Stromal cell of bone marrow (primary cell): ENCODE data around the gene MLLT3.

Experiments used
- DNase-seq: peaks from one replicate; pipeline ENCODE4 v3.0.0-alpha.2; 2012; ENCODE audit warnings: low read depth

The MLLT3 gene

GRCh38 chr9:20625003-20625349 is 2.7 kb upstream of the MLLT3 start:
- DNase-seq = no peak

DNA sequence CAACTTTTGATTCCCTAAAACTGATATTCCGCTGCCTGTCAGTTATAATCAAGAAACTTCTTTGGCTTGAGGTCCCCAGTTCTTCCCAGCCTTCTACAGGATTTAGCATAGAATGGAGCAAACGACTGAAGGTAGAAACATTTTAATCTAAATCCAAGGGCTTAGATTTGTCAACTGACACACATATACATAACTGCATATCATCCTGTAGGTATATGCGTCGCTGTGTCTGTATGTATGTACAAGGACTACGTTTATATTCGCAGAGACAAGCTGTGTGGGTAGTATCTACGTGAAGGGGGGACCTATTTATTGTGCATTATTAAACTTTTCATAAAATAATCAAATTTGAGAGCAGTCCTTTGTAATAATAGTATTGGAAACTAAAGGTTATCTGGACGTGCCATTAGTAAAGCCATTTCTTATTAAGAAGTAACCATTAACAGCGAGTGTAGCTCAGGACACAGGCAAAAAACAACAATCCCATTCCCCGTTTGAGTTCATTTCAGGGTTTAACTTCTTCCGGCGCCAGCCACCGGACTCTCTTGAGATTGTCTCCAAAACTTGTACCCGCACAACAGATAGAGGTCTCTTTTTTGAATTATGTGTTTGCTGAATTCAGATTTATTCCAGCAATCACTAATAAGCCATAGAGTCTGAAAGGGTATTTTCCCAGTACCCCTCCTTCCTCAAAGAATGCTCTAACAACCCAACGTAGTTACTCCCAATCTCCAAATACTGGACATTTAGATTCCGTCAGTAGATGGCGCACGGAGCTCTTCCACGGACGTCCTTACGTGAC is 2.1 kb upstream of the MLLT3 start:
- DNase-seq = peak; percentile 60

DNA sequence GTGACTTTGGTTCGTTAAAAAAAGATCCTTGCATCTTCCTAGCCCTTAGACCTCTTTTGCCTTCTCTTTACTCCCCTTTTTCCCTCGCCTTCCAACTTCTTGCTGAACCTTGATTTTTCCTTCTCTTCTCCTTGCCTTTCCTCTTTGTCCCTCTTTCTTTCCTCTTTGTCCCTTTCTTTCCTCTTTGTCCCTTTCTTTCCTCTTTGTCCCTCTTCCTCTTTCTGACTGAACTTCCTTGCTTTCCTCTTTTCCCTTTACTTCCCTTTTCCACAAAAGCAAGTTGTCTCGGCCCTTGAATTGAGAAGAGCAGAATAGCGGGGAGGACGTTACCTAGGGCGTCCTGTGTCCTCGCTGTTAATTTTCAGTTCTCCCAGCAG is 1.4 kb upstream of the MLLT3 start:
- no peak for DNase-seq

GRCh38 chr9:20623021-20623747 is 885 bp upstream of the MLLT3 start:
- DNase-seq = no peak

GRCh38 chr9:20621471-20622329 is 599 bp downstream of the MLLT3 start:
- DNase-seq = no peak

- no peak for DNase-seq
These were observed 1.4 kb downstream of the MLLT3 start for GRCh38 chr9:20620650-20621470.

- DNase-seq = no peak
These were observed 2.7 kb downstream of the MLLT3 start for GRCh38 chr9:20619487-20620200.

GRCh38 chr9:20618361-20618802 is 3.9 kb downstream of the MLLT3 start:
- DNase-seq = peak; percentile 54

- no peak for DNase-seq
These were observed 5.5 kb downstream of the MLLT3 start for GRCh38 chr9:20616808-20617207.

GRCh38 chr9:20614602-20615216 is 7.6 kb downstream of the MLLT3 start:
- DNase-seq = no peak

DNA sequence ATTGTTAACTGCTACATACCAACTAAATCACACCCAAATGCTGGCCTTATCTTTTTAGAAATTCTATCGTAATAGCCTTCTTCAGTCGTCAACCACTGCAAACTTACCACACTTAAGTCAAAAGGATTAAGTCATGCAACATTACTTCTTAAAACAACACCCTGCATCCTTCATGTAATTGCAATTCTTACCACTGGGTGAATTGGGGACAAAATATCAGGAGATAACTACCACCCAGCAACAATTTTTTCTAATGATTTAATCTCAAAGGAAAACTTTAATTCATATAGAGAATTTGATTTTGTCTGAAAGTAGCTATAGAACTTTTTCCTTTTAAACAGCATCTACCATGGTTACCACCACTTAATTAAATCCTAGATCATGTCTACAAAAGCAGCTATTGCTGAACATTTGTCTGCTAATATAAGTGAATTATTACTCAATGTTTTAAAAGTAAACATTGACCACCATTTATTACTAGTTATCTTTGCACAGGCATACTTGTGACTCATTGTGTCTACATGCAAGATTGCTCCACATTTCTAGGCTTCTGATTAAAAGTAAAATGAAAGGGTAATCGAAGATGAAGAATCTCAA is 10.5 kb downstream of the MLLT3 start:
- DNase-seq = no peak

GRCh38 chr9:20610591-20610990 is 11.7 kb downstream of the MLLT3 start:
- DNase-seq = no peak

DNA sequence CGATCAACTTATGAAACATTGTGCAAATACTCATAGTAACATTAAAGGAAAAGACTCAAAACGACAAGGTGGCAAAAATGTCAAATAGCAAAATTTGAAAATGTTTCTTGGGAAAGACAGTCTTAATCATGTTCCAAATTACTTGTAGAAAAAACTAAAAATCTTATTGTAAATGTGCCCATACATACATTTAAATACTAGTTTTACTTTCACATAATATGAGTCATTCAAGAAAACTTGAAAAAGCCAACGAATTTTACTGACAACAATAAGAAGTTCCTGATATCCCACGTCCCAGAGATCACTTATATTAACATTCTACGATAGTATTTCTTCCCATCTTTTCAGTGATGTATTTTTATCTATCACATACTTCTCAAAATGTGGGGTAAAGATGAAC is 13.7 kb downstream of the MLLT3 start:
- no peak for DNase-seq

- DNase-seq = no peak
These were observed 15.6 kb downstream of the MLLT3 start for GRCh38 chr9:20606652-20607051.

DNA sequence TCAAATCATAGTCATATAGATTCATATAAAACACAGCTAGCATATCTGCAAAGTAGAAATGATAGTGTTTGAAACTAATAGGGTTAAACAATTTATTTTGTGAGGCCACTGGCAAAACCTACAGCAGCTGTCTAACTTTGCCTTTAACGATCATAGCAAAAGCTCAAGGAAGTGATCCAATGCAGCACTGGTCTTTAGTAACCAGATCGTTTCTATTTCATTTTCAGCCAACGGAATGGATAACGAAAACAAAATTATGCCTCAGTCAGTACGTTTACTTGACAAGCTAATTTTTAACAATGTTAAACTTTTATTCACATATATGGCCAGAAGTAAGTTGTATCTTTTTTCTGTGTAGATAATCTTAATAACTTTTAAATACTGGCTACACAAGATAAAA is 17.7 kb downstream of the MLLT3 start:
- DNase-seq = no peak

GRCh38 chr9:20603524-20604268 is 18.6 kb downstream of the MLLT3 start:
- no peak for DNase-seq

GRCh38 chr9:20601292-20601691 is 21.0 kb downstream of the MLLT3 start:
- no peak for DNase-seq

GRCh38 chr9:20599195-20599594 is 23.1 kb downstream of the MLLT3 start:
- no peak for DNase-seq

- DNase-seq = no peak
These were observed 23.9 kb downstream of the MLLT3 start for GRCh38 chr9:20598367-20598766.

- no peak for DNase-seq
These were observed 24.4 kb downstream of the MLLT3 start for GRCh38 chr9:20597862-20598261.
